OCI-LY1 (cell line): ENCODE data around the gene PET117.

ENCODE experiments used
- EZH2 ChIP-seq: fragments of 200-600 bp; sonication (generic), shearing (Covaris generic); IDR thresholded peaks from 2 replicates; pipeline ENCODE4 v1.8.0; 2017; ENCODE audit warnings: borderline replicate concordance, mixed run types, mild to moderate bottlenecking, antibody characterized with exemption, low read length, moderate library complexity, mixed read lengths
- TF ChIP-seq, protein P1 (sequence below): fragments of 200-600 bp; sonication (generic), shearing (Covaris generic); IDR thresholded peaks from 2 replicates; pipeline ENCODE4 v1.5.1; 2017; ENCODE audit warnings: mild to moderate bottlenecking, antibody characterized with exemption, low read length, moderate library complexity, mixed read lengths

DNA sequence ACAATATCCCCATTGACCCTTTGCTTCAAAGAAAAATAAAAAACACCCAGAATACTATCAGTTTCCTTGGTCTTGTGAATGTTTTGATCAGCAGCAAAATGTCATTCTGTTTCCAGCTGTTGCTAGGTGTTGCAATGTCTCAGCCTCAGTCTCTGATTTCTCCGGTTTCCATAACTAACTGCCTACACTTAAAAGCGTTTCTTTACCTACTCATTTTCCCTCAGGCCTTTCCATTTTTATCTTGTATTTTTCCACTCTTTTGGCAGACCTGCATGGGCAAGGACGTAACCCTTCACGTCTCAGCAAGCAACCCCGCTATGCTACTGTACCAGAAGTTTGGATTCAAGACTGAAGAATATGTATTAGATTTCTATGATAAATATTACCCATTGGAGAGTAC, 49.4 kb downstream of the PET117 start:
- TF ChIP-seq, protein P1, sequence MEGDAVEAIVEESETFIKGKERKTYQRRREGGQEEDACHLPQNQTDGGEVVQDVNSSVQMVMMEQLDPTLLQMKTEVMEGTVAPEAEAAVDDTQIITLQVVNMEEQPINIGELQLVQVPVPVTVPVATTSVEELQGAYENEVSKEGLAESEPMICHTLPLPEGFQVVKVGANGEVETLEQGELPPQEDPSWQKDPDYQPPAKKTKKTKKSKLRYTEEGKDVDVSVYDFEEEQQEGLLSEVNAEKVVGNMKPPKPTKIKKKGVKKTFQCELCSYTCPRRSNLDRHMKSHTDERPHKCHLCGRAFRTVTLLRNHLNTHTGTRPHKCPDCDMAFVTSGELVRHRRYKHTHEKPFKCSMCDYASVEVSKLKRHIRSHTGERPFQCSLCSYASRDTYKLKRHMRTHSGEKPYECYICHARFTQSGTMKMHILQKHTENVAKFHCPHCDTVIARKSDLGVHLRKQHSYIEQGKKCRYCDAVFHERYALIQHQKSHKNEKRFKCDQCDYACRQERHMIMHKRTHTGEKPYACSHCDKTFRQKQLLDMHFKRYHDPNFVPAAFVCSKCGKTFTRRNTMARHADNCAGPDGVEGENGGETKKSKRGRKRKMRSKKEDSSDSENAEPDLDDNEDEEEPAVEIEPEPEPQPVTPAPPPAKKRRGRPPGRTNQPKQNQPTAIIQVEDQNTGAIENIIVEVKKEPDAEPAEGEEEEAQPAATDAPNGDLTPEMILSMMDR = no peak
- no peak for TF ChIP-seq EZH2
